ENCODE measurements around the gene DLX5.

Gene DLX5

DNA sequence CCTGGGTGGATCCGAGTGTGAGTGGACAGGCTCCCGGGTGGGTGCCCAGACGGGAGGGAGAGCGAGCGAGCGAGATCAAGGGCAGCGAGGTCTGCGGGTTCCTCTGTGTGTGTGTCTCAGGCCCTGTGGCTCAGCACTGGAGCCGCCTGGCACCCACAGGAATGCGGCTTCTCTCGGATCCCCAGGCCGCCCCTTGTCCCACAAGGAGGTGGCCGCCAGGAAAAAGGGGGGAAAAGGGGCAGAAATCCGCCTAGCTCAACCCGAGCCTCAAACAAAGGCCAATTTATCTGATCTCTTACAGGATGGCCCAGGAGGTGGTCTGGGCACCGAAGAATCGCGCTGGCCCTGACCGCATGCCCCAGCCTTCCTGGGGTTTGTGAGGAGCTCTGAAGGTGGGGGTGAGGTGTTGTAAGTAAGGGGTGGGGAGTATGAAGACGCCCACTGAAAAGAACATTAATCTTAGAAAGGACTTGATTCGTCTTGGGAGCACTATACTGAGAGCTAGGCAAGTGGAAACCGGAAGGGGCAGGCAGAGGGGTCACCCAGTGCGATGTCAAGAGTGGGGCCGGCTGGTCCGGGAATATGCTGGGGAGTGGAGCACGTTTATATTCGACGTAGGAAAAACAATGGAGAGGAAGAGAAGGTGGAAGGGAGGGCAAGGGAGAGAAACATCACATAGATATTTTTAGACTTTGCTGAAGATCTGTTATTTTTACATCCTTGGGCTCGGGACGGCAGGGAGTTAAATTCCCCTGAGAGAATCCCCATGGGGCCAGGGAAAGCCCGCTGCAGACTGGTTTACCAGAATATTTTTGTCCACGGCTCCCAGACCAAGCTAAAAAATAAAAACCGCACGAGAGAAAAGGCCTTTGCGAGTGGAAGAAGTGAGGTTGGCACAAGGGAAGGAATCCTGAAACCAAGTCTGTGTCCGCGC, 7.2 kb downstream of the DLX5 start:
- no peaks in the 10 kb centered on the region for H3K9me3 ChIP-seq (ENCODE audit: control insufficient read depth, insufficient read depth, low read length)
- H3K27me3 ChIP-seq (ENCODE audit: control insufficient read depth, insufficient read depth, low read length): peaks cover 97% of the 10 kb centered on the region
- no CpG with 5 or more reads among the region's 37 CpGs for whole genome bisulfite sequencing (ENCODE audit: insufficient coverage, insufficient read length)
- H3K4me1 ChIP-seq (ENCODE audit: control insufficient read depth, insufficient read depth, low read length): peaks cover 4% of the 10 kb centered on the region
- no peaks in the 10 kb centered on the region for H3K36me3 ChIP-seq (ENCODE audit: control insufficient read depth, insufficient read depth, low read length)
- no peak overlapping the region for H3K27ac ChIP-seq (ENCODE audit: low read length)
- no peak for DNase-seq (ENCODE audit: low read depth, low spot score)
- H3K4me3 ChIP-seq (ENCODE audit: low read length): no peak overlapping the region

DNA sequence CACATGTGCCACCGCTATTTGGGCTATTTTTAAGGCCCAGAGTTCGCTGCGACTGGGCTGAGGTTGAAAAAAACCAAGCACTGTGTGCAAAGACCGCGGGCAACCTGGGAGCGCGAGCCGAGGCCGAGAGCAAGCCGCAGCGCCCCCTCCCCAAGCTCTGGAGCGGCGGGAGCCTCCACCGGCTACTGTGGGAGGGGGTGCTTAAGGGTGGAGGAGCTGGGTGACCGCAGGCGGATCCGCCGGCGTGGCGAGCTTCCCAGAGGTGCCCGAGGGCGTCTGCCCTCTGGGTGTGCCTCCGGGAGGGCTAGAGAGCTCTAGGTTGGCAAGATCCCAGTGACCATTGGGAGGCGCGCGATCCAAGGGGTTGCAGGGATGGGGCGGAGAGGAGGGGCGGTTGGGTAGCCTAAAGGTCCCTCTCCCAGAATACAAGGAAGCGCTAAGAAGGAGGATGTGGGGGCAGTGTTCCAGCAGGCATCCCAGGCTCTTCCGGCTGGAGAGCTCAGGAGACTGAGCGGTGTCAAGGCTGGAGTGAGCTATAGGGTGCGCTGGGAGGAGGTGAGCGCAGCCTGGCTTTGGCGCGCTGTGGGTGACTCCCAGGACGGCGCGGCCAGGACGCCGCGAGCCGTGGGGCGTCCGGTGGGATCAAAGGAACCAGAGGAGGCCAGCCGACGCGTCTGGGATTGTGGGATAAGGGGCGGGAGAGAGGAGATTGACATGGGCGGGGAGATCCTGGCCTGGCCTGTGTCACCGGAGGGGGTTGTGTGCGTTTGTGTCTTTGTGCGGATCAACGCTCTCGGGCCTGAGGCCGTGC, 8.0 kb downstream of the DLX5 start:
- Histone ChIP-seq H3K36me3 (ENCODE audit: control insufficient read depth, insufficient read depth, low read length) (no peaks in the 10 kb centered on the region), H3K4me1 (ENCODE audit: control insufficient read depth, insufficient read depth, low read length) (peaks cover 1% of the 10 kb centered on the region; the same call in 1 of the 2 replicates), H3K9me3 (ENCODE audit: control insufficient read depth, insufficient read depth, low read length) (no peaks in the 10 kb centered on the region), H3K4me3 (ENCODE audit: low read length) (peak overlapping the region; percentile 5; the same call in 1 of the 2 replicates), H3K27me3 (ENCODE audit: control insufficient read depth, insufficient read depth, low read length) (peaks cover 95% of the 10 kb centered on the region), H3K27ac (ENCODE audit: low read length) (no peak overlapping the region)
- no peak for DNase-seq (ENCODE audit: low read depth, low spot score)
- WGBS (ENCODE audit: insufficient coverage, insufficient read length): no CpG with 5 or more reads among the region's 55 CpGs

DNA sequence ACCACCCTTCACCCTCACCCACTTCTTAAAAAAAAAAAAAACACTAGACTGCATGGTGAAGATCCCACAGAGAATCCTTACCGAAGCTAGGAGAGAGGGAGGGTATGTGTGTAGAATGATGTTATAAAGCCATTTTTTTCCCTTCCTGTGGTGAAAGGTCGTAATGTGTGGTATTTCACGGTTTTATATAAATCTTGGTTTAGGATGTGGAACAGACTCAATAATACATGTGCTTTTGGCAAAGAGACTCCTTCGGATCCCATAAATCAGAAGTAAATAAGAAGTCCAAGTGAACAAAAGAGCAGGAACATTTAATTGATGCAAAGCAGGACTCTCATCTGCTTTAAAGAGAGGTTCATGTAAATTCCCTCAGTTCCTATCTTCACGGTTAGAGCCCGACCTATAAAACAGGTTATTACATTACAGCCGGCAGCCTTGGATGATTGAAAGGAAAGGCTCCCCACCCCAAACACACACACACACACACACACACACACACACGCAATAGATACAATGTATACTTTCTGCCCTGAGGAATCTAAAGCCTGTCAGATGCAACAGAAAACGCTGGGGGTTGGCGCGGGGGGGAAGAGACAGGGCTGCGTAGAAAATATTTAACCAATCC, 8.8 kb downstream of the DLX5 start:
- Histone ChIP-seq H3K4me1 (ENCODE audit: control insufficient read depth, insufficient read depth, low read length) (peaks cover 1% of the 10 kb centered on the region; the same call in 1 of the 2 replicates), H3K36me3 (ENCODE audit: control insufficient read depth, insufficient read depth, low read length) (no peaks in the 10 kb centered on the region), H3K27ac (ENCODE audit: low read length) (no peak overlapping the region), H3K27me3 (ENCODE audit: control insufficient read depth, insufficient read depth, low read length) (peaks cover 94% of the 10 kb centered on the region), H3K4me3 (ENCODE audit: low read length) (no peak overlapping the region), H3K9me3 (ENCODE audit: control insufficient read depth, insufficient read depth, low read length) (no peaks in the 10 kb centered on the region)
- no CpG with 5 or more reads among the region's 12 CpGs for WGBS (ENCODE audit: insufficient coverage, insufficient read length)
- DNase-seq (ENCODE audit: low read depth, low spot score): no peak

DNA sequence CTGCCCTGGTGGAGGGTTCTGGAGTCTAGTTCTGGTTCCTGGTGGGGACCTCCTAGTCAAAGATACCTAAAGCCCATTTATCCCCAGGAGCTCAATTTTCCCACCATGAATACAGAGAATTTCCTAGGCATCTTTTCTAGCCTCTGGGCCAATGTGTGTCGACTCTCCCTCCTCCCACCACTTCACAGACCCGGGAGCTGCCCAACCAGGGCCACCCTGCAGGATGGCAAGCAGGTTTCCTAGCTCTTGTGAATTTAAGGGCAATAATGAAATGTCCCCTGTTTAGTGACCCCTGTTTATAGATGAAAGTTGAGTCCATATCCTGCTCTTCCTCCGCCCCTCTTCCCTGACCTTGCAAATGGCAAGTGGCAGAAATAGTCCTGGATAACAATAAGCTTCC, 9.4 kb downstream of the DLX5 start:
- H3K27ac ChIP-seq (ENCODE audit: low read length): no peak overlapping the region
- H3K27me3 ChIP-seq (ENCODE audit: control insufficient read depth, insufficient read depth, low read length): peaks cover 94% of the 10 kb centered on the region
- no peak for DNase-seq (ENCODE audit: low read depth, low spot score)
- H3K4me1 ChIP-seq (ENCODE audit: control insufficient read depth, insufficient read depth, low read length): peaks cover 1% of the 10 kb centered on the region; the same call in 1 of the 2 replicates
- no CpG with 5 or more reads among the region's 3 CpGs for WGBS (ENCODE audit: insufficient coverage, insufficient read length)
- no peaks in the 10 kb centered on the region for H3K36me3 ChIP-seq (ENCODE audit: control insufficient read depth, insufficient read depth, low read length)
- H3K4me3 ChIP-seq (ENCODE audit: low read length): no peak overlapping the region
- H3K9me3 ChIP-seq (ENCODE audit: control insufficient read depth, insufficient read depth, low read length): no peaks in the 10 kb centered on the region

DNA sequence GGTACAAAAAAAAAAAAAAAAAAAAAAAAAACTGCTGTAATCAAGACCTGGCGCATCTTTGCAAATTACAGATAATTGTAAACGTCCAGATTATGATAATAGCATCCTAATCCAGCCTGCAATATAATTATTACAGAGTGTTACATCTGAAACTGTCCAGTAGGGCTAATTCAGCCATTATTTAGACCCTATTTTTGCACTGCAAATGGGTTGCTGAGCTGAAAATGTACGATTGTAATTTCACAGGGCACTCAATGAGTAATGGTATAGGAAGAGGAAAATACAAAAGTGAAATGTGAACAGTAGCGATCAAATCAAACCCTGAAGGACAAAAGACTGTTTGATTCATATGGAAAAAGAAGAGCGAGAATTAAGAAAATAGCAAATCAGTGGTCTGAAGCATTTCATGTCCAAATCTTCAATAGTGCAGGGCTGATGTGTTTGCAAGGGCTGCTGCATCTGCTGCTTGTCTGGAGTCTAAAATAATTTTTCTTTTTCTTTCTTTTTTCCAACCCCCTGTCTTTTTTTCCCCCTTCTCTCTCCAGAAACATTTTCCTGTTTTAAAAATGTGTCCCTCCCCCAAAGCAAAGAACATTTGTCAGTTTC, 10.4 kb downstream of the DLX5 start:
- Histone ChIP-seq H3K9me3 (ENCODE audit: control insufficient read depth, insufficient read depth, low read length) (no peaks in the 10 kb centered on the region), H3K27ac (ENCODE audit: low read length) (no peak overlapping the region), H3K4me1 (ENCODE audit: control insufficient read depth, insufficient read depth, low read length) (peaks cover 1% of the 10 kb centered on the region; the same call in 1 of the 2 replicates), H3K27me3 (ENCODE audit: control insufficient read depth, insufficient read depth, low read length) (peaks cover 95% of the 10 kb centered on the region), H3K36me3 (ENCODE audit: control insufficient read depth, insufficient read depth, low read length) (no peaks in the 10 kb centered on the region), H3K4me3 (ENCODE audit: low read length) (no peak overlapping the region)
- no peak for DNase-seq (ENCODE audit: low read depth, low spot score)
- no CpG with 5 or more reads among the region's 5 CpGs for WGBS (ENCODE audit: insufficient coverage, insufficient read length)

DNA sequence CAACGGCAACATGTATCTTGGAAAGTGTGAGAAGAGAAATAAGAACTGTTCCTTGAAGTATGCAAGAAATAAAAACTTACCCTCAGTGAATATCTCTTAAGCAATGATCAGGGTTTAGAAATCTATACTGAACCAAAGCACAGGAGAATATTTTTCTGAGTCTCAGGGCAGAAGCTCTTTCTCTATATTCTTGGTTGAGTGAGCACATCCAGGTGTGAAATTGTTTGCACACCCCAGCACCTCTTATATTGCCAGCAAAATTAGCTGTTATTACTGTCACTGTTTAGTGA, 10.8 kb downstream of the DLX5 start:
- Histone ChIP-seq H3K4me1 (ENCODE audit: control insufficient read depth, insufficient read depth, low read length) (peaks cover 1% of the 10 kb centered on the region; the same call in 1 of the 2 replicates), H3K9me3 (ENCODE audit: control insufficient read depth, insufficient read depth, low read length) (no peaks in the 10 kb centered on the region), H3K36me3 (ENCODE audit: control insufficient read depth, insufficient read depth, low read length) (no peaks in the 10 kb centered on the region), H3K27me3 (ENCODE audit: control insufficient read depth, insufficient read depth, low read length) (peaks cover 94% of the 10 kb centered on the region), H3K4me3 (ENCODE audit: low read length) (no peak overlapping the region), H3K27ac (ENCODE audit: low read length) (no peak overlapping the region)
- DNase-seq (ENCODE audit: low read depth, low spot score): no peak
- WGBS (ENCODE audit: insufficient coverage, insufficient read length): no CpG with 5 or more reads among the region's 1 CpG

DNA sequence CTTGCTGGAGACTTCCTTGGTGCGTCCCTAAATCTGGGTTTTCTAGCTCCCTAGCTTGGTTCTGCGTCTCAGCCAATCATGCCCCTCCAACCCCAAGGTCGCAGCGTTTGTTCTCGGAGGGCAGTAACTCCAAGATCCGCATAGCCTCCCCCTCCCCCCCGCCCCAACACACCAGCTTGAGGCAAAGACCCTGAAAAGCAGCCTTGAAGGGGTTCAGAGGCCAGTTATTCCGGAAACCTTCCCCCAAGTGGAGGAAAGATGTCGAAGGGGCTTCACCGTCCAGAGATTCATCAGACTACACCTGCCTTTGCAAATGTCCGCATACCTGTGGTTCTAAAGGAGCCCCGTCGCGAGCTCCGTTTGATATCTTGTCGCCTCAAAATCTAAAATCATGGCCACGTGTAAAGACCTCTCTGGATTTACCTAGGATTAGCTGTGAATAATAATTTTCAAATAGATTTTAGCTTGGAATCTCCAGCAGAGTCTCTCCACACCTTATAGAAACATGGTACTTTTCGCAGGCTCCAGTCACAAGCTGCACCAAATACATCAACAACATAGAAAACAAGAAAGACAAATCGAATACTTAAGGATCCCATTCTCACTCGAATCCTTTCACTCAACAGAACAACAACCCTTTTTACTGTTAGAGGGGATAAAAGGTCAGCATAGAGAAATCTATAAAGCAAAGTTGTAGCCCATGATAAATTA, 11.3 kb downstream of the DLX5 start:
- WGBS (ENCODE audit: insufficient coverage, insufficient read length): no CpG with 5 or more reads among the region's 20 CpGs
- no peak for DNase-seq (ENCODE audit: low read depth, low spot score)
- peaks cover 96% of the 10 kb centered on the region for H3K27me3 ChIP-seq (ENCODE audit: control insufficient read depth, insufficient read depth, low read length)

DNA sequence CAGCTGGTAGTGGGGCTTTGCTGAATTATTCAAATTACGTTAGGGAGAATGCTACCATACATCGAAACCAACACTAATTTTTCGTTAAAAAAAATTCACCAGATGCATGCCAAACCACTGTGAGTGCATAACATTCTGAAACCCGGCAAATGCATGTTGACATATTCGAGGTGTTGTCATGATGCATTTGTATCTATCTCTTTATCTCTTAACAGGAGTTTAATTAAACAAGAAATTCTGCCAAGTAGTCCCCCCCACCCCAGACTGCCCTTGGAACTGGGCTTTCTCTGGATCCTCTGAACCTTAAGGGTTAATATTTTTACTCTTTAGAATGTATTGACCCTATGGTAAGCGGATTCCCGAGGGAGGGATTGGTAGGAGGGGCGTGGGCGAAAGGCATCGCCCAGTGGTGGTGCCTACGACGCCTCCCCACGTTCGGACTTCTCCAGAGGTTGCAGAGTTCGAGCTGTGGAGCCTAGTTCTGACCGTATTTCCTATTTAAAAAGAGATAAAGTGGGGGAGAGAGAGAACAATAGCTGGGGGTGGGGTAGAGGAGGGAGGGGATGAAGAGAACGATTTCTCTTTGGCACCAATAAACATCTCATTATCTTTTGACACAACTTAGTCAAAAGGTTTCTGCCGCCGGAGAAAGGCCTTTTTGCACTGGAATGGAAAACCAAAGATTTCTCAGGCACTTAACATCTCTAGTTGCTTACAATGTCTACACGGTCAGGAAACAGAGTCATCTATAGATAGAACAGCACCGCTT, 12.1 kb downstream of the DLX5 start:
- Histone ChIP-seq H3K27ac (ENCODE audit: low read length) (no peak overlapping the region), H3K4me1 (ENCODE audit: control insufficient read depth, insufficient read depth, low read length) (peaks cover 1% of the 10 kb centered on the region; the same call in 1 of the 2 replicates), H3K36me3 (ENCODE audit: control insufficient read depth, insufficient read depth, low read length) (no peaks in the 10 kb centered on the region), H3K9me3 (ENCODE audit: control insufficient read depth, insufficient read depth, low read length) (no peaks in the 10 kb centered on the region), H3K27me3 (ENCODE audit: control insufficient read depth, insufficient read depth, low read length) (peaks cover 96% of the 10 kb centered on the region), H3K4me3 (ENCODE audit: low read length) (no peak overlapping the region)
- DNase-seq (ENCODE audit: low read depth, low spot score): no peak
- no CpG with 5 or more reads among the region's 21 CpGs for WGBS (ENCODE audit: insufficient coverage, insufficient read length)

More for the DNA sequence above, 11.3 kb downstream of the DLX5 start:
- Histone ChIP-seq H3K27ac (ENCODE audit: low read length) (no peak overlapping the region), H3K36me3 (ENCODE audit: control insufficient read depth, insufficient read depth, low read length) (no peaks in the 10 kb centered on the region), H3K9me3 (ENCODE audit: control insufficient read depth, insufficient read depth, low read length) (no peaks in the 10 kb centered on the region), H3K4me3 (ENCODE audit: low read length) (no peak overlapping the region), H3K4me1 (ENCODE audit: control insufficient read depth, insufficient read depth, low read length) (peaks cover 1% of the 10 kb centered on the region; the same call in 1 of the 2 replicates)
